A549 (cell line): ENCODE results near the gene FAM89A. TPM values are rescaled to one million over a fixed set of nuclear protein-coding genes. Genes with fewer than 3 reads are reported as not detected.
"Not testable (repeated sequence)": the region's sequence is repeated elsewhere in the genome, so short reads cannot be mapped to it uniquely, and the experiment has no call there.

Experiments used
- ATAC-seq, 2 experiments: fragments of 200-7000 bp in 1 of 2; fragments of >200 bp in 1 of 2; cut with Nextera tagmentation in 1 of 2; cut with Tn5 transposase in 1 of 2; 3 replicates each; pipeline versions ENCODE4 v1.8.0 to v1.9.1; 2018 to 2020; ENCODE audit warnings: mild to moderate bottlenecking in 1 of 2, moderate library complexity in 1 of 2
- CTCF ChIA-PET: fragments of 300-600 bp; sonication (Branson Sonifier 250); formaldehyde crosslinking; extraction: SDS; loops from one replicate; lab custom pipeline; 2021; ENCODE audit warnings: antibody characterized with exemption, inconsistent platforms; lab: Yijun Ruan, JAX
- POLR2A ChIA-PET: fragments of 350-600 bp; formaldehyde crosslinking; extraction: SDS; loops from one replicate; lab custom pipeline; 2021; ENCODE audit warnings: antibody characterized with exemption, inconsistent platforms; lab: Yijun Ruan, JAX
- DNase-seq, 2 experiments: peaks; one replicate each; pipeline versions ENCODE4 v3.0.0 to v3.0.0-alpha.2; 2011 to 2016; ENCODE audit warnings: low read depth in 1 of 2, low spot score in 1 of 2
- FAIRE-seq: peaks from 2 replicates; lab custom pipeline; 2011; peaks lifted over from hg19 to GRCh38; lab: Jason Lieb, UNC
- H3K27ac ChIP-seq, 2 experiments: fragments of >200 bp; sonication (Bioruptor Twin); formaldehyde crosslinking; 3 replicates each; pipeline ENCODE4 v1.5.1; 2016 to 2017
- H3K4me1 ChIP-seq: fragments of >200 bp; sonication (Bioruptor Twin); formaldehyde crosslinking; 3 replicates; pipeline ENCODE4 v1.6.1; 2016
- H3K4me2 ChIP-seq: fragments of >200 bp; sonication (Bioruptor Twin); formaldehyde crosslinking; 3 replicates; pipeline ENCODE4 v1.6.1; 2016
- H3K4me3 ChIP-seq: fragments of >200 bp; sonication (Bioruptor Twin); formaldehyde crosslinking; 3 replicates; pipeline ENCODE4 v1.5.1; 2016
- H3K9me3 ChIP-seq: fragments of >200 bp; sonication (Bioruptor Twin); formaldehyde crosslinking; 3 replicates; pipeline ENCODE4 v1.6.1; 2016
- CEBPB ChIP-seq, 2 experiments: fragments of >200 bp in 1 of 2; sonication (Bioruptor Twin) in 1 of 2; formaldehyde crosslinking in 1 of 2; IDR thresholded peaks; 2 replicates each; pipeline ENCODE4 v1.6.1; 2012 to 2016
- EHF ChIP-seq: fragments of 250-450 bp; sonication (Bioruptor Pico); IDR thresholded peaks from 2 replicates; pipeline ENCODE4 v1.5.0; 2020; ENCODE audit warnings: mild to moderate bottlenecking
- FOSB ChIP-seq: fragments of 250-450 bp; sonication (Bioruptor Pico); IDR thresholded peaks from 2 replicates; pipeline ENCODE4 v1.5.0; 2020; ENCODE audit warnings: mild to moderate bottlenecking, moderate library complexity
- HDAC2 ChIP-seq: fragments of 200-600 bp; sonication (generic); IDR thresholded peaks from 2 replicates; pipeline ENCODE4 v1.6.1; 2016
- HEYL ChIP-seq: fragments of 250-450 bp; sonication (Bioruptor Pico); IDR thresholded peaks from 2 replicates; pipeline ENCODE4 v1.8.0; 2021; ENCODE audit warnings: mild to moderate bottlenecking, moderate library complexity
- HOXA7 ChIP-seq: fragments of 250-450 bp; sonication (Bioruptor Pico); IDR thresholded peaks from 2 replicates; pipeline ENCODE4 v1.5.0; 2020; ENCODE audit warnings: mild to moderate bottlenecking, moderate library complexity
- HOXB13 ChIP-seq: fragments of 250-450 bp; sonication (Bioruptor Pico); IDR thresholded peaks from 2 replicates; pipeline ENCODE4 v1.5.0; 2020; ENCODE audit warnings: low read depth, mild to moderate bottlenecking, moderate library complexity
- JUN ChIP-seq, 2 experiments: fragments of >200 bp; sonication (Bioruptor Twin); formaldehyde crosslinking; IDR thresholded peaks; 2 replicates in 1 of 2; 3 replicates in 1 of 2; pipeline ENCODE4 v1.6.1; 2016 to 2017
- JUNB ChIP-seq: fragments of >200 bp; sonication (Bioruptor Twin); formaldehyde crosslinking; IDR thresholded peaks from 2 replicates; pipeline ENCODE4 v1.6.1; 2016
- KDM5A ChIP-seq: fragments of 200-600 bp; sonication (generic); IDR thresholded peaks from 2 replicates; pipeline ENCODE4 v1.6.1; 2016; ENCODE audit warnings: antibody characterized with exemption, mild to moderate bottlenecking
- MAFK ChIP-seq: fragments of 450-650 bp; IDR thresholded peaks from 2 replicates; pipeline ENCODE4 v1.6.1; 2014; ENCODE audit not compliant: partially characterized antibody
- MYC ChIP-seq: IDR thresholded peaks from 2 replicates; pipeline ENCODE4 v1.6.1; 2012; ENCODE audit warnings: mild to moderate bottlenecking, inconsistent platforms, low read length, improper control_type of control experiment, borderline replicate concordance
- NPAS2 ChIP-seq: fragments of 250-450 bp; sonication (Bioruptor Pico); IDR thresholded peaks from 2 replicates; pipeline ENCODE4 v1.8.0; 2022; ENCODE audit warnings: mild to moderate bottlenecking, moderate library complexity, borderline replicate concordance
- NR3C1 ChIP-seq: fragments of >200 bp; sonication (Bioruptor Twin); formaldehyde crosslinking; IDR thresholded peaks from 3 replicates; pipeline ENCODE4 v1.6.1; 2017
- POLR2AphosphoS2 ChIP-seq: conservative IDR thresholded peaks from 2 replicates; pipeline ENCODE4 v1.6.1; 2012; ENCODE audit warnings: low read length, improper control_type of control experiment, inconsistent platforms
- RAD21 ChIP-seq, 2 experiments: fragments of >200 bp in 1 of 2; sonication (Bioruptor Twin) in 1 of 2; formaldehyde crosslinking in 1 of 2; IDR thresholded peaks in 1 of 2; conservative IDR thresholded peaks in 1 of 2; 2 replicates in 1 of 2; 3 replicates in 1 of 2; pipeline ENCODE4 v1.6.1; 2012 to 2018; ENCODE audit warnings: inconsistent platforms in 1 of 2
- RCOR1 ChIP-seq: fragments of 150-350 bp; IDR thresholded peaks from 2 replicates; pipeline ENCODE4 v1.6.1; 2014; ENCODE audit warnings: antibody characterized with exemption, low read length, low read depth
- RFX5 ChIP-seq: fragments of 450-650 bp; IDR thresholded peaks from 2 replicates; pipeline ENCODE4 v1.7.1; 2014; ENCODE audit warnings: antibody characterized with exemption, mild to moderate bottlenecking, moderate library complexity
- TP53 ChIP-seq: fragments of 250-450 bp; sonication (Bioruptor Pico); IDR thresholded peaks from 2 replicates; pipeline ENCODE4 v1.5.0; 2021; ENCODE audit warnings: mild to moderate bottlenecking, moderate library complexity
- ZFP36 ChIP-seq: fragments of 450-650 bp; IDR thresholded peaks from 2 replicates; pipeline ENCODE4 v1.6.1; 2014; ENCODE audit warnings: borderline replicate concordance; ENCODE audit not compliant: partially characterized antibody
- ZNF302 ChIP-seq: fragments of 250-450 bp; sonication (Bioruptor Pico); IDR thresholded peaks from 2 replicates; pipeline ENCODE4 v1.9.0; 2021; ENCODE audit warnings: inconsistent platforms, mild to moderate bottlenecking, moderate library complexity
- WGBS: methylation state at CpG from one replicate; pipeline ENCODE4 v1.1.6; 2017; ENCODE audit errors: missing lambda C conversion rate; 5-methylcytosine and 5-hydroxymethylcytosine counted together
- polyA plus RNA-seq, 4 experiments: library from polyadenylated mRNA; depleted of rRNA in 3 of 4; stranded (reverse); fragments of >200 nt; fragmentation: RNase III in 1 of 4; extraction: RNeasy Plus Mini Kit Qiagen cat#74134 plus additional on column Dnase treatment in 1 of 4; gene quantifications; 2 replicates in 3 of 4; 3 replicates in 1 of 4; pipeline ENCODE4 v1.2.3, GENCODE V29; 2011 to 2017
- TF ChIP-seq, protein P1 (sequence below): IDR thresholded peaks from 2 replicates; pipeline ENCODE4 v1.6.1; 2012

FAM89A gene
- polyA plus RNA-seq, 2 of the 4 experiments (the other 2 are of a cell fraction) = 13.3 to 25.3 TPM

DNA sequence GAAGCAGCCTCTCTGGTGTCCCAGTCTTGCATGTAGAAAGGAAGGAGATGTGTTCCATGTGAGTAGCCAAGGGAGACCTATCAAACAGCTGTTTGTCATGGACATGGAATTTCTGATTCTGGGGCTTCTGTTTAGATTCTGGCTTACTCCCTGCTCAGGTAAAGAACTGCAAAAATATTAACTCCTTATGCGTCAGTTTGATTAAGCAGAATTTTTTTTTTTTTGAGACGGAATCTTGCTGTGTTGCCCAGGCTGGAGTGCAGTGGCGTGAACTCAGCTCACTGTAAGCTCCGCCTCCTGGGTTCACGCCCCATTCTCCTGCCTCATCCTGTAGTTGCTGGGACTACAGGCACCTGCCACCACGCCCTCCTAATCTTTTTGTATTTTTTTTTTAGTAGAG lies 54.3 kb downstream of the FAM89A start (continued):
- TF ChIP-seq MYC (no peak), HOXA7 (no peak)

DNA sequence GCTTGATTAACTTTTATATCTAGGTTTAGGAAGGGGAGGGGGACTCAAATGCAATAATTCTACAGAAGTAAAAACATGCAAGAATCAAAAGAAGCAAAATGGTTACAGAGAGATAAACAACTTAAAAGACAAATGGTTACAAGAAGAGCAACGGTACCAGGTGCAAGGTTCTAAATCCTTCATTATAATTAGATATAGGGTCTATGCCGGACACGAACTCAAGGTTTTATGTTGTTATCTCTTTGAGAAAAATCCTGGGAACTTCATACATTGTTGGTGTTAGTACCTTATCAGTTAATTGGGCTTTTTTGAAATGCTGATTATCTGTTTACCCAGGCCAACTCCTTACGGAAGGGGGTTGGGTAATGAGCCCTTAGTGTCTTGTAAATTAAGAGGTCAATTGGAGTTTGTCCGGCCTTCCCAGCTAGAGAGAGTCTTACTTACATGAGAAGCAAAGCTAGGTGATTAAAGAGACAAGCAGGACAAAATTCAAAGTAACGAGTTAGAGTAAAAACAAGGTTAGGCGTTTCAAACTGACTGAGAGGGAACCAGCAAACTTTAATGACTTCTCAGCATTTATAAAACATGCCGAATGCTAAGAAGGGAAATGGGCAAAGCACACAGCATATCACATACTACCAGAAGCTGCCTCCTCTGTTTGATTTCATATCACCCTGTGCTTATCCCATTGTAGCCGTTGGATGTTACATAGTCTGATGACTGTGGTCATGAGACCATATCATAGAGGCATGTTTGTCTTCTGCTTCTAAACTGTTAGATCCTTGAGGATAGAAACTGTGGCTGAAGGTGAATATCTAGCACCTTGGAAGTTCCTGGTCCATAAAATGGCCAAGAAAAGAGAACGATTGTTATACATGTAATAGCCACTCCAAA lies 55.2 kb downstream of the FAM89A start:
- H3K4me1 ChIP-seq = peaks cover 22% of the 10 kb centered on the region
- H3K4me2 ChIP-seq, DNase-seq, ATAC-seq, FAIRE-seq, POLR2A ChIA-PET, H3K9me3 ChIP-seq, H3K27ac ChIP-seq, CTCF ChIA-PET, H3K4me3 ChIP-seq: not testable (repeated sequence)
- 92% methylated on average over 10 of the region's 10 CpGs for WGBS

DNA sequence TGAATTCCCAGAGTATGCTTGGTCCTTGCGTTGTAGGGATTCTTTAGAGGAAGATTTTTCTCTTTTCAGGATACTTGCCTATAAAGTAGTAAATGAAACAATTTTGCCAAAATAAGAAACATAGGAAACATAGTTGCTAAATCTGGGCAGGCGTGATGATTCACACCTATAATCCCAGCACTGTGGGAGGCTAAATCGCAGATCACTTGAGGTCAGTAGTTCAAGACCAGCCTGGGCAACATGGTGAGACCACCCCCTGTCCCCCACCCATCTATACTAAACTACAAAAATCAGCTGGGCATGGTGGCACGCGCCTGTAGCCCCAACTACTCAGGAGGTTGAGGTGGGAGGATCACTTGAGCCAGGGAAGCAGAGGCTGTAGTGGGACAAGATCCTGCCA lies 56.2 kb downstream of the FAM89A start:
- ChIA-PET POLR2A (no interaction called here), CTCF (no interaction called here)
- no peak for DNase-seq
- TF ChIP-seq TP53 (no peak), HOXA7 (no peak), RFX5 (no peak), RAD21 (conservative IDR thresholded peaks at IDR 0.05 in 1 of 2, IDR thresholded peaks at IDR 0.05 in 1 of 2) (no peak), NR3C1 (no peak)
- Histone ChIP-seq H3K27ac (no peak overlapping the region), H3K4me1 (peaks cover 24% of the 10 kb centered on the region), H3K4me3 (no peak overlapping the region), H3K9me3 (no peaks in the 10 kb centered on the region), H3K4me2 (no peak overlapping the region)
- 95% methylated on average over 5 of the region's 5 CpGs for WGBS
- ATAC-seq = no peak
- no peak for FAIRE-seq

DNA sequence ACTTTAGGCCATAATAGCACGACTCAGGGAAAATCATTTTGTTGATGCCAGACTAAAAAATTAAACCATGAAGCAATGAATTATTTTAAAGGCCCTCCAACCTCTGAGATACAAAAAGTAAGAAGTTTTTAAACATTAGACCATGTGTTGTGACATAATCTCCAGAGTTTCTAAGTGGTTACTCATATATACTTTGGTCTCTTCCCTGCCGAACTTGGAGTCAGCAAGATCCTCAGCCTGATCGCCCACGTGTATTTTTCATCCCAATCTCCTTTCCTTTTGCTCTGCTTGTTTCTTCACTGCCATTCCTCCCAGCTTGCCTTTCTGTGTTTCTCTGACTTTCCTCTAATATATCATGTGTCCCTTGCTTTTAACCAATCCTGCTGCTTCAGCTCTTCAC lies 57.4 kb downstream of the FAM89A start:
- FAIRE-seq = no peak
- Histone ChIP-seq H3K4me3 (no peak overlapping the region), H3K27ac (no peak overlapping the region), H3K9me3 (no peaks in the 10 kb centered on the region), H3K4me1 (peaks cover 23% of the 10 kb centered on the region), H3K4me2 (no peak overlapping the region)
- no peak for DNase-seq
- CTCF ChIA-PET = interaction anchor here (0.7 to 1.1 kb wide), 2 partner anchors 45 to 370 kb away, joined by 3 read pairs; no protein-coding TSS in a partner anchor
- no peak for ATAC-seq
- TF ChIP-seq NPAS2 (CRISPR knock-in tag) = no peak
- TF ChIP-seq, protein P1, sequence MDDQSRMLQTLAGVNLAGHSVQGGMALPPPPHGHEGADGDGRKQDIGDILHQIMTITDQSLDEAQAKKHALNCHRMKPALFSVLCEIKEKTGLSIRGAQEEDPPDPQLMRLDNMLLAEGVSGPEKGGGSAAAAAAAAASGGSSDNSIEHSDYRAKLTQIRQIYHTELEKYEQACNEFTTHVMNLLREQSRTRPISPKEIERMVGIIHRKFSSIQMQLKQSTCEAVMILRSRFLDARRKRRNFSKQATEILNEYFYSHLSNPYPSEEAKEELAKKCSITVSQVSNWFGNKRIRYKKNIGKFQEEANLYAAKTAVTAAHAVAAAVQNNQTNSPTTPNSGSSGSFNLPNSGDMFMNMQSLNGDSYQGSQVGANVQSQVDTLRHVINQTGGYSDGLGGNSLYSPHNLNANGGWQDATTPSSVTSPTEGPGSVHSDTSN = no peak
- no peak for TF ChIP-seq ZNF302 (CRISPR knock-in tag)
- TF ChIP-seq MAFK = no peak
- TF ChIP-seq JUNB = no peak
- TF ChIP-seq RCOR1 = no peak
- no peak for TF ChIP-seq POLR2AphosphoS2
- TF ChIP-seq HEYL (CRISPR knock-in tag) = no peak
- TF ChIP-seq KDM5A = no peak
- no peak for TF ChIP-seq EHF (CRISPR knock-in tag)
- no peak for TF ChIP-seq NR3C1
- TF ChIP-seq ZFP36 = no peak
- TF ChIP-seq JUN (IDR thresholded peaks at IDR 0.05) = no peak
- no peak for TF ChIP-seq HDAC2
- no peak for TF ChIP-seq FOSB (CRISPR knock-in tag)
- no peak for TF ChIP-seq CEBPB (IDR thresholded peaks at IDR 0.05)
- TF ChIP-seq HOXB13 (CRISPR knock-in tag) = no peak
- TF ChIP-seq, all 56 proteins: peak for 0
- POLR2A ChIA-PET = no interaction called here
- WGBS = 69% methylated on average over 4 of the region's 4 CpGs
